SU-DHL-6 (cell line): ENCODE measurements around the gene CHSY3.

Experiments
- H2AFZ ChIP-seq: fragments of 200-600 bp; sonication (generic); 2 replicates; pipeline ENCODE4 v1.6.1; 2014; ENCODE audit warnings: low read depth, mild to moderate bottlenecking, moderate library complexity, mixed read lengths, antibody characterized with exemption, low read length; ENCODE audit not compliant: severe bottlenecking
- H3F3A ChIP-seq: fragments of 200-600 bp; shearing (Covaris generic); 2 replicates; pipeline ENCODE4 v1.6.0; 2016; ENCODE audit warnings: antibody characterized with exemption, mild to moderate bottlenecking; ENCODE audit not compliant: insufficient read depth
- H3K27ac ChIP-seq: fragments of 200-600 bp; sonication (generic); 2 replicates; pipeline ENCODE4 v1.5.1; 2016; ENCODE audit warnings: low read depth, mild to moderate bottlenecking, low read length, moderate library complexity, mixed read lengths
- H3K27me3 ChIP-seq: fragments of 200-600 bp; sonication (generic), shearing (Covaris generic); 2 replicates; pipeline ENCODE4 v1.6.0; 2014; ENCODE audit warnings: mild to moderate bottlenecking, low read length
- H3K36me3 ChIP-seq: fragments of 200-600 bp; sonication (generic); 2 replicates; pipeline ENCODE4 v1.6.1; 2014; ENCODE audit warnings: mild to moderate bottlenecking, low read length, mixed read lengths
- H3K4me2 ChIP-seq: fragments of 300-600, 200-600 bp; shearing (Covaris generic), sonication (generic); 2 replicates; pipeline ENCODE4 v1.6.0; 2014; ENCODE audit warnings: low read length, low read depth, mild to moderate bottlenecking; ENCODE audit not compliant: poor library complexity, severe bottlenecking
- H3K4me3 ChIP-seq: fragments of 200-600 bp; sonication (generic); 2 replicates; pipeline ENCODE4 v1.5.1; 2014; ENCODE audit warnings: antibody characterized with exemption, low read length, mild to moderate bottlenecking, mixed read lengths; ENCODE audit not compliant: insufficient read depth, poor library complexity, severe bottlenecking
- H3K79me2 ChIP-seq: fragments of 200-600 bp; sonication (generic); 2 replicates; pipeline ENCODE4 v1.6.1; 2014; ENCODE audit warnings: mild to moderate bottlenecking, low read length, moderate library complexity; ENCODE audit not compliant: insufficient read depth
- H3K9ac ChIP-seq: fragments of 200-600 bp; sonication (generic); 2 replicates; pipeline ENCODE4 v1.7.0; 2014; ENCODE audit warnings: mild to moderate bottlenecking, low read length
- H3K9me2 ChIP-seq: fragments of 200-600 bp; sonication (generic); replicated peaks from 2 replicates; pipeline ENCODE4 v1.6.1; 2014; ENCODE audit warnings: low read length; ENCODE audit not compliant: insufficient read depth
- H3K9me3 ChIP-seq: fragments of 200-600 bp; sonication (generic); 2 replicates; pipeline ENCODE4 v1.6.1; 2014; ENCODE audit warnings: low read length, mixed read lengths; ENCODE audit not compliant: insufficient read depth
- H4K20me1 ChIP-seq: fragments of 200-600 bp; sonication (generic); 2 replicates; pipeline ENCODE4 v1.6.1; 2014; ENCODE audit warnings: low read depth, mild to moderate bottlenecking, antibody characterized with exemption, low read length, moderate library complexity, mixed read lengths
- CTCF ChIP-seq: fragments of 200-600 bp; sonication (generic); IDR thresholded peaks from one replicate; pipeline ENCODE4 v1.5.1; 2017; ENCODE audit warnings: antibody characterized with exemption, mild to moderate bottlenecking, low read length, moderate library complexity; ENCODE audit not compliant: insufficient read depth, poor library complexity, severe bottlenecking
- EZH2phosphoT487 ChIP-seq: fragments of 200-600 bp; sonication (generic), shearing (Covaris generic); conservative IDR thresholded peaks from 2 replicates; pipeline ENCODE4 v1.6.1; 2018; ENCODE audit warnings: mild to moderate bottlenecking, antibody characterized with exemption, low read length, moderate library complexity, mixed read lengths

Gene CHSY3

GRCh38 chr5:130116972-130117371, 212.7 kb downstream of the CHSY3 start:
- H3K9me3 ChIP-seq = no peaks in the 10 kb centered on the region

GRCh38 chr5:130126746-130127145, 222.5 kb downstream of the CHSY3 start:
- H3K4me2 ChIP-seq = no peak overlapping the region

More at GRCh38 chr5:130116972-130117371, 212.7 kb downstream of the CHSY3 start:
- no peak overlapping the region for H3K27ac ChIP-seq
- TF ChIP-seq CTCF = no peak
- TF ChIP-seq EZH2phosphoT487 = no peak
- H3K4me2 ChIP-seq = no peak overlapping the region
- no peaks in the 10 kb centered on the region for H3K79me2 ChIP-seq
- no peaks in the 10 kb centered on the region for H3K27me3 ChIP-seq
- no peaks in the 10 kb centered on the region for H3F3A ChIP-seq
- no peak overlapping the region for H3K4me3 ChIP-seq
- H2AFZ ChIP-seq = no peak overlapping the region
- no peaks in the 10 kb centered on the region for H4K20me1 ChIP-seq
- H3K9ac ChIP-seq = no peak overlapping the region
- H3K9me2 ChIP-seq = no peaks in the 10 kb centered on the region
- no peaks in the 10 kb centered on the region for H3K36me3 ChIP-seq

GRCh38 chr5:130135506-130135905, 231.2 kb downstream of the CHSY3 start:
- H3K27ac ChIP-seq = no peak overlapping the region
- H3K36me3 ChIP-seq = no peaks in the 10 kb centered on the region
- H2AFZ ChIP-seq = no peak overlapping the region
- no peak overlapping the region for H3K4me2 ChIP-seq
- no peaks in the 10 kb centered on the region for H4K20me1 ChIP-seq
- H3K4me3 ChIP-seq = no peak overlapping the region
- H3K9me3 ChIP-seq = no peaks in the 10 kb centered on the region
- no peaks in the 10 kb centered on the region for H3K9me2 ChIP-seq
- no peak overlapping the region for H3K9ac ChIP-seq
- H3K79me2 ChIP-seq = no peaks in the 10 kb centered on the region
- TF ChIP-seq CTCF (no peak), EZH2phosphoT487 (no peak)
- no peaks in the 10 kb centered on the region for H3K27me3 ChIP-seq
- H3F3A ChIP-seq = no peaks in the 10 kb centered on the region

More at GRCh38 chr5:130126746-130127145, 222.5 kb downstream of the CHSY3 start:
- no peaks in the 10 kb centered on the region for H4K20me1 ChIP-seq
- TF ChIP-seq EZH2phosphoT487 (no peak), CTCF (no peak)
- no peak overlapping the region for H3K4me3 ChIP-seq
- no peaks in the 10 kb centered on the region for H3F3A ChIP-seq
- H3K79me2 ChIP-seq = no peaks in the 10 kb centered on the region
- no peak overlapping the region for H3K9ac ChIP-seq
- H3K27ac ChIP-seq = no peak overlapping the region
- no peaks in the 10 kb centered on the region for H3K27me3 ChIP-seq
- no peak overlapping the region for H2AFZ ChIP-seq
- H3K36me3 ChIP-seq = no peaks in the 10 kb centered on the region
- H3K9me2 ChIP-seq = no peaks in the 10 kb centered on the region
- no peaks in the 10 kb centered on the region for H3K9me3 ChIP-seq
